ENCODE data around the gene KCNJ16. TPM values are rescaled to one million over a fixed set of nuclear protein-coding genes. Genes with fewer than 3 reads are reported as not detected.

The KCNJ16 gene
- total RNA-seq, 2 experiments from 2014 or later = not detected

DNA sequence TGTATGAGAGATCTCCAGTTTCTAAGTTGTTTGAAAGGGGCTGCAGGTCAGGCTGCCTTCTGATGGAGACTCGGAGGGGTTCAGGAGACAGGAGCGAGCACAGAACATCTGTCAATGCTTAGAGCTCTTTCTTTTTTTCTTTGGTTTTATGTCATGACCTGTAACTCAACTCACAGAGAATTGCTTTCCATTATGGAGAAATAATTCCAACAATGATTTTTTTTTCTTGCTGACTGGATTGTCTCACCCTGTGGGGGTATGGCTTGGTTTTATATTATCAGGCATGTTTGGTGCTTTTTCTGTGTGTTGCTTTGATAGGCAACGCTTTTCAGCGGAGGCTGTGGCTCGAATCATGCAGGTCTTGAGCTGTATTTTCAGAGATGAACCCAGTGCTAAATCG is 83.6 kb downstream of the KCNJ16 start:
- no peak overlapping the region for H3K27ac ChIP-seq (ENCODE audit: low read depth in 1 of 2, low read length in 2 of 2)
- no peak overlapping the region for H3K4me3 ChIP-seq (ENCODE audit: low read length)
- CTCF ChIA-PET = no interaction called here
- Mint-ChIP-seq H3K27me3 (no peaks in the 10 kb centered on the region), H3K4me1 (ENCODE audit: low read depth) (no peaks in the 10 kb centered on the region), H3K27ac (no peak overlapping the region), H3K4me3 (no peak overlapping the region), H3K9me3 (no peaks in the 10 kb centered on the region), H3K36me3 (ENCODE audit: low read depth) (no peaks in the 10 kb centered on the region)
- no peaks in the 10 kb centered on the region for H3K4me1 ChIP-seq (ENCODE audit: insufficient read depth, low read length)
- no peaks in the 10 kb centered on the region for H3K27me3 ChIP-seq (ENCODE audit: control insufficient read depth in 1 of 2, insufficient read depth in 2 of 2, low read length in 2 of 2)
- ATAC-seq (ENCODE audit: poor library complexity) (no peak), DNase-seq (no peak)
- no peaks in the 10 kb centered on the region for H3K9me3 ChIP-seq (ENCODE audit: control insufficient read depth in 1 of 2, insufficient read depth in 1 of 2, low read length in 2 of 2)
- TF ChIP-seq, protein P1, sequence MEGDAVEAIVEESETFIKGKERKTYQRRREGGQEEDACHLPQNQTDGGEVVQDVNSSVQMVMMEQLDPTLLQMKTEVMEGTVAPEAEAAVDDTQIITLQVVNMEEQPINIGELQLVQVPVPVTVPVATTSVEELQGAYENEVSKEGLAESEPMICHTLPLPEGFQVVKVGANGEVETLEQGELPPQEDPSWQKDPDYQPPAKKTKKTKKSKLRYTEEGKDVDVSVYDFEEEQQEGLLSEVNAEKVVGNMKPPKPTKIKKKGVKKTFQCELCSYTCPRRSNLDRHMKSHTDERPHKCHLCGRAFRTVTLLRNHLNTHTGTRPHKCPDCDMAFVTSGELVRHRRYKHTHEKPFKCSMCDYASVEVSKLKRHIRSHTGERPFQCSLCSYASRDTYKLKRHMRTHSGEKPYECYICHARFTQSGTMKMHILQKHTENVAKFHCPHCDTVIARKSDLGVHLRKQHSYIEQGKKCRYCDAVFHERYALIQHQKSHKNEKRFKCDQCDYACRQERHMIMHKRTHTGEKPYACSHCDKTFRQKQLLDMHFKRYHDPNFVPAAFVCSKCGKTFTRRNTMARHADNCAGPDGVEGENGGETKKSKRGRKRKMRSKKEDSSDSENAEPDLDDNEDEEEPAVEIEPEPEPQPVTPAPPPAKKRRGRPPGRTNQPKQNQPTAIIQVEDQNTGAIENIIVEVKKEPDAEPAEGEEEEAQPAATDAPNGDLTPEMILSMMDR (IDR thresholded peaks at IDR 0.05) = no peak
- intact Hi-C loops (cut with DNase I, micrococcal nuclease) = no loop called here
- POLR2A ChIA-PET = no interaction called here
- H3K36me3 ChIP-seq (ENCODE audit: insufficient read depth, low read length) = no peaks in the 10 kb centered on the region

DNA sequence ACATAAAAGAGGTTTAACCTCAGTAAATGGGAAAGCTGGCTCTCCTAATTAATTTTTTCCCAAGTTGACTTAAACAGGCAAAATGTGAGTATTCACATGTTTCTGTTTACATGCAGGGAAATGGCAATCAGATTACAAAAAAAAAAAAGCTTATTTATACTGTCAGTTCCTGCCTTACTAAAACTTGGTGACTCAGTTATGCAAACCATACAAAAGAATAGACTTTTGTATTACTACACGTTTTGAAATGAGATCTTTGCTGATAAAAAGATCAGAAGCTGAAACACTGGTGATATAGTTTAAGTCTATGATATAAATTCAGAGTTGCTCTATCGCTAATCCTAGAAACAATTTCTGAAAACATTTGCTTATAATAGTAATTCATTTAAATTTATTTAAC is 85.0 kb downstream of the KCNJ16 start:
- Mint-ChIP-seq H3K4me3 (no peak overlapping the region), H3K36me3 (ENCODE audit: low read depth) (no peaks in the 10 kb centered on the region), H3K27me3 (no peaks in the 10 kb centered on the region), H3K4me1 (ENCODE audit: low read depth) (no peaks in the 10 kb centered on the region), H3K9me3 (no peaks in the 10 kb centered on the region), H3K27ac (no peak overlapping the region)
- ChIA-PET POLR2A (no interaction called here), CTCF (no interaction called here)
- H3K9me3 ChIP-seq (ENCODE audit: control insufficient read depth in 1 of 2, insufficient read depth in 1 of 2, low read length in 2 of 2) = no peaks in the 10 kb centered on the region
- DNase-seq (no peak), ATAC-seq (ENCODE audit: poor library complexity) (no peak)
- H3K36me3 ChIP-seq (ENCODE audit: insufficient read depth, low read length) = no peaks in the 10 kb centered on the region
- H3K4me1 ChIP-seq (ENCODE audit: insufficient read depth, low read length) = no peaks in the 10 kb centered on the region
- no peak overlapping the region for H3K4me3 ChIP-seq (ENCODE audit: low read length)
- TF ChIP-seq, protein P1 (IDR thresholded peaks at IDR 0.05) = no peak
- H3K27me3 ChIP-seq (ENCODE audit: control insufficient read depth in 1 of 2, insufficient read depth in 2 of 2, low read length in 2 of 2) = no peaks in the 10 kb centered on the region
- intact Hi-C loops (cut with DNase I, micrococcal nuclease) = loop anchor here in 1 of 2 experiments (10.0 kb wide), 1 partner anchor 55 kb away; no protein-coding TSS in a partner anchor
- no peak overlapping the region for H3K27ac ChIP-seq (ENCODE audit: low read depth in 1 of 2, low read length in 2 of 2)

DNA sequence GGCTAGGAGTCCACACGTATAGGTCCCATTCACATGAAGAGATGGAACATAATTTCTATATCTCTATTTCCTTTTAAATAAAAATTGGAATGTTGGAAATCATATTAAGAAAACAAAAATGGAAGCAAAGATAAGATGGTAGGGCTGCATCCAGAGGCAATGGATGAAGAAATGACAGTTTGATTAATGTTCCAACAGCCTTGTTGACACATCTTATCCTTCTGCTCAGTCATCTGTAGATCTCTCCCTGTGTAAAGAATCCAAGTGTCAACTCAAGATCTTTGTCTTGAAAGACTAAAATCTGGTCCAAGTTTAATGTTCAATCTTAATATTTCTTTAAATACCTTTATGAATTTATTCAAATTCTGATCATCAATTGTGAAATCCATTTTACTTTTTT is 86.5 kb downstream of the KCNJ16 start:
- no peaks in the 10 kb centered on the region for H3K27me3 ChIP-seq (ENCODE audit: control insufficient read depth in 1 of 2, insufficient read depth in 2 of 2, low read length in 2 of 2)
- Mint-ChIP-seq H3K27ac (no peak overlapping the region), H3K9me3 (no peaks in the 10 kb centered on the region), H3K36me3 (ENCODE audit: low read depth) (no peaks in the 10 kb centered on the region), H3K4me1 (ENCODE audit: low read depth) (no peaks in the 10 kb centered on the region), H3K27me3 (peaks cover 9% of the 10 kb centered on the region), H3K4me3 (no peak overlapping the region)
- TF ChIP-seq, protein P1 (IDR thresholded peaks at IDR 0.05) = no peak
- H3K9me3 ChIP-seq (ENCODE audit: control insufficient read depth in 1 of 2, insufficient read depth in 1 of 2, low read length in 2 of 2) = no peaks in the 10 kb centered on the region
- intact Hi-C loops (cut with DNase I, micrococcal nuclease) = loop anchor here in 1 of 2 experiments (10.0 kb wide), 1 partner anchor 57 kb away; no protein-coding TSS in a partner anchor
- ChIA-PET CTCF (no interaction called here), POLR2A (no interaction called here)
- H3K4me3 ChIP-seq (ENCODE audit: low read length) = no peak overlapping the region
- H3K4me1 ChIP-seq (ENCODE audit: insufficient read depth, low read length) = no peaks in the 10 kb centered on the region
- no peak for DNase-seq
- no peaks in the 10 kb centered on the region for H3K36me3 ChIP-seq (ENCODE audit: insufficient read depth, low read length)
- no peak overlapping the region for H3K27ac ChIP-seq (ENCODE audit: low read depth in 1 of 2, low read length in 2 of 2)
- ATAC-seq (ENCODE audit: poor library complexity) = no peak

Measured in CD4-positive, alpha-beta T cell (primary cell).